ENCODE results near the gene HOXA11. TPM values are rescaled to one million over a fixed set of nuclear protein-coding genes. Genes with fewer than 3 reads are reported as not detected.
A peak's percentile ranks its signal among the peaks of the same experiment; 100 is the strongest.

HOXA11 gene
- total RNA-seq, 1 donor from 2014 or later, result not detected

GRCh38 chr7:27181795-27182275 lies 3.2 kb downstream of the HOXA11 start:
- Histone ChIP-seq H3K4me3 (ENCODE audit: low read depth, low read length) (no peak overlapping the region), H3K36me3 (ENCODE audit: control insufficient read depth, insufficient read depth, low read length) (no peaks in the 10 kb centered on the region), H3K27me3 (ENCODE audit: control insufficient read depth, insufficient read depth, low read length) (peaks cover 69% of the 10 kb centered on the region)
- no peak for DNase-seq (ENCODE audit: low read depth)
- FAIRE-seq, result no peak
- TF ChIP-seq, protein P1, sequence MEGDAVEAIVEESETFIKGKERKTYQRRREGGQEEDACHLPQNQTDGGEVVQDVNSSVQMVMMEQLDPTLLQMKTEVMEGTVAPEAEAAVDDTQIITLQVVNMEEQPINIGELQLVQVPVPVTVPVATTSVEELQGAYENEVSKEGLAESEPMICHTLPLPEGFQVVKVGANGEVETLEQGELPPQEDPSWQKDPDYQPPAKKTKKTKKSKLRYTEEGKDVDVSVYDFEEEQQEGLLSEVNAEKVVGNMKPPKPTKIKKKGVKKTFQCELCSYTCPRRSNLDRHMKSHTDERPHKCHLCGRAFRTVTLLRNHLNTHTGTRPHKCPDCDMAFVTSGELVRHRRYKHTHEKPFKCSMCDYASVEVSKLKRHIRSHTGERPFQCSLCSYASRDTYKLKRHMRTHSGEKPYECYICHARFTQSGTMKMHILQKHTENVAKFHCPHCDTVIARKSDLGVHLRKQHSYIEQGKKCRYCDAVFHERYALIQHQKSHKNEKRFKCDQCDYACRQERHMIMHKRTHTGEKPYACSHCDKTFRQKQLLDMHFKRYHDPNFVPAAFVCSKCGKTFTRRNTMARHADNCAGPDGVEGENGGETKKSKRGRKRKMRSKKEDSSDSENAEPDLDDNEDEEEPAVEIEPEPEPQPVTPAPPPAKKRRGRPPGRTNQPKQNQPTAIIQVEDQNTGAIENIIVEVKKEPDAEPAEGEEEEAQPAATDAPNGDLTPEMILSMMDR (IDR thresholded peaks at IDR 0.05; ENCODE audit: insufficient read depth, low read length, severe bottlenecking), result no peak

DNA sequence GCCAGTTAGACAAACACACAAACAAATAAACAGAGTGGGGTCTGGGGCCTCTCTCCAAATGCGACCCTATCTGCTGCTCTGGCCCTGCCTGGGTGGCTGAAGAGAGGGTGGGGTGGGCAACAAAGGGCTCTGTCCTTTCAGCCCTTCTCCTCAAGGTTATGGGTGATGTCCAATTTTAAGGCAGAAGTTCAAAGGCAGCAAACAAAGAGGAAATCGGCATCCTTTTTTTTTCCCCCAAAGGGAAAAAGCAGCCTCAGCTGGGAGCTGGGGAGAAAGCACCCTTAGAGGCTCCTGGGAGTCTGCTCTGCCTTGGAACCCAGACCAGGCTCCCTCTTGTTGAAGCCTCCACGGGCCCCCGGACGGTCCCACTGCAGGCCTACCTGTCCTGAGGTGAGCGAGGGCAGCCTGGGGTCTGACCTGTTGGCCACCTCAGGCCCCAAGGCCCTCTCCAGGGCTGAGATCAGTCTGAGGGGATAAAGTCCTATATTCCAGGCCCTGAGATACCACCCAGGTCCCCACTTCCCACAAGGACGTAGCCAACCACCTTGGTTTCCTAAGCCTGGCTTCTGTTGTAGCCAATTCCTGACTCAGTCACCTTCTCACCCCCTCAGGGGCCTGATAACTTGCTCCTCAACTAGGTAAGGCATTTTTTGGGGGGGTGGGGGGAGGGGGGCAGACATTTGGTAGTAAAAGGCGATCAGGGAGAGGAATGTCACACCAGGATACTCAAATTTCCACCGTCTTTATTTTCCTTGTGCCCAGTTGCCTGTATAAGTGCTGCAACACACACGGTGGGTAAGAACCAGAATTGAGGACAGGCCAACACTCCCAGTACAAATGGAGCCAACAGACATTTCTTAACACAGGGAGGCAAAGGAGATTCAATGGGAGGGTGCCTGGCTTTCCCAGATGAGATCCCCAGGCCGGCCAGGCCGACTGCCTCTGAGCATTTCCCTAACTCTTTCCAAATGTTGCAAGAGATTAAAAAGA lies 4.3 kb downstream of the HOXA11 start:
- no peak for DNase-seq (ENCODE audit: low read depth)

GRCh38 chr7:27179503-27180430 lies 5.3 kb downstream of the HOXA11 start:
- H3K4me3 ChIP-seq (ENCODE audit: low read depth, low read length), result no peak overlapping the region
- FAIRE-seq, result no peak
- no peak for DNase-seq (ENCODE audit: low read depth)

More for the DNA sequence above, 4.3 kb downstream of the HOXA11 start:
- Histone ChIP-seq H3K36me3 (ENCODE audit: control insufficient read depth, insufficient read depth, low read length) (no peaks in the 10 kb centered on the region), H3K4me3 (ENCODE audit: low read depth, low read length) (no peak overlapping the region), H3K27me3 (ENCODE audit: control insufficient read depth, insufficient read depth, low read length) (peaks cover 68% of the 10 kb centered on the region)
- no peak for FAIRE-seq
- TF ChIP-seq, protein P1 (IDR thresholded peaks at IDR 0.05; ENCODE audit: insufficient read depth, low read length, severe bottlenecking), result no peak

GRCh38 chr7:27179030-27179429 lies 6.0 kb downstream of the HOXA11 start:
- Histone ChIP-seq H3K36me3 (ENCODE audit: control insufficient read depth, insufficient read depth, low read length) (no peaks in the 10 kb centered on the region), H3K27me3 (ENCODE audit: control insufficient read depth, insufficient read depth, low read length) (peaks cover 69% of the 10 kb centered on the region), H3K4me3 (ENCODE audit: low read depth, low read length) (no peak overlapping the region)
- TF ChIP-seq, protein P1 (IDR thresholded peaks at IDR 0.05; ENCODE audit: insufficient read depth, low read length, severe bottlenecking), result no peak
- FAIRE-seq, result no peak
- DNase-seq (ENCODE audit: low read depth), result no peak

More at GRCh38 chr7:27179503-27180430, 5.3 kb downstream of the HOXA11 start:
- TF ChIP-seq, protein P1 (IDR thresholded peaks at IDR 0.05; ENCODE audit: insufficient read depth, low read length, severe bottlenecking), result peak; percentile 82
- H3K36me3 ChIP-seq (ENCODE audit: control insufficient read depth, insufficient read depth, low read length), result no peaks in the 10 kb centered on the region
- peaks cover 68% of the 10 kb centered on the region for H3K27me3 ChIP-seq (ENCODE audit: control insufficient read depth, insufficient read depth, low read length)

GRCh38 chr7:27178366-27178765 lies 6.7 kb downstream of the HOXA11 start:
- TF ChIP-seq, protein P1 (IDR thresholded peaks at IDR 0.05; ENCODE audit: insufficient read depth, low read length, severe bottlenecking), result no peak
- no peaks in the 10 kb centered on the region for H3K36me3 ChIP-seq (ENCODE audit: control insufficient read depth, insufficient read depth, low read length)
- no peak for FAIRE-seq
- H3K27me3 ChIP-seq (ENCODE audit: control insufficient read depth, insufficient read depth, low read length), result peaks cover 64% of the 10 kb centered on the region
- no peak overlapping the region for H3K4me3 ChIP-seq (ENCODE audit: low read depth, low read length)
- no peak for DNase-seq (ENCODE audit: low read depth)

Measured in bronchial epithelial cell (primary cell).